Measurements from ENCODE around the gene GTF2F2. TPM values are rescaled to one million over a fixed set of nuclear protein-coding genes. Genes with fewer than 3 reads are reported as not detected.
A peak's percentile ranks its signal among the peaks of the same experiment; 100 is the strongest.

The GTF2F2 gene
- total RNA-seq, 1 experiment from 2014 or later, result 40.1 TPM

DNA sequence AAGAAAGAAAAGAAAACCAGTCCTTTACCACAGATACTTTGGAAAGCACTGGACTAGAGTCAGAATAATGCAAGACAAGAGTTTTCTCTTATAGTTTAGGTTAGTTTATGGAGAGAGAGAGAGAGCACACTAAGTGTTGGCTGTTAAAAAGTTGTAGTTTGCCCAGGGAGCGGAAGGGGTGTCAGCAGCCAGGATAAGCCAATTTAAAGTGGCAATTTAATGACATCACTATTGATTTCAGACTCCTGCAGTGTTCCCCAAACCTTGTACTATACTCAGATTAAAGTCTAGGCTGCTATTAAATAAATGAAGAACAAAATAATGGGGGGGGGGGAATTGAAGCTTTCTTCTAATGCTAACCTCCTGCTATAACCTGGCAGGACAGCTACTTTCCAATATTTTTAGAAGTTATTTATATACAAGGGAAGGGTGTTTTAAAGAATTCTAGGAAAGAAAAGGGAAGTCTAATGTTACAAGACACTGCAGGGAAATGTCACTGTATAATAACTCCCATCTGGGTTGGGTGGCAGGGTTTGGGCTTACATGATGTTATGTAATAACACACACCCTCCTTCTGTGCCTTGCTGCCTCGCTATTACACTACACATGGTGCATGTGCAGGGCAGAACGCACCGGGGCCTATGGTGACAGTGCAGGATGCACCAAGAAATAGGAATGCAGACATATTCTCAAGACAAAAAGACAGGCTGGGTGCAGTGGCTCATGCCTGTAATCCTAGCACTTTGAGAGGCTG is 200.7 kb downstream of the GTF2F2 start (continued):
- TF ChIP-seq CEBPB (IDR thresholded peaks at IDR 0.05; ENCODE audit: low read depth), result no peak

DNA sequence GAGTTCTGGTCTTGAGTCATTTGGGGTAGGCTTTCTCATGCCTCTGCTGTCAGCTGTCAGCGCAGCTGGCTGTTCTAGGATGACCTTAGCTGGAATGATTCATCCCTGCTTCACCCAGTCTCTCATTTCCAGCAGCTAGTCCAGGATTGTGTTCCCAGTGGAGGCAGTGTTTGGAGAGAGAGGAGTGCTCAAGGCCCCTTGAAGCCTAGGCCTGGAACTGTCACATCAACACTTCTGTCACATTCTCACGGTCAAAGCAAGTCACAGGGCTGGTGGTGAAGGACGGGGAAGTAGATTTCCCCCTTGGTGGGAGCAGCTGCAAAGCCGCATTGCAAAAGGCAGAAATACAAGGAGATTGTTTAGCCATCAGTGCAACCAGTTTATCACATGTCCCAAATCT is 205.5 kb downstream of the GTF2F2 start:
- intact Hi-C loops (cut with micrococcal nuclease), result no loop called here
- ChIA-PET RAD21 (ENCODE audit: low non-redundant PET in 1 of 2, low total read pairs in 2 of 2, uncharacterized antibody in 2 of 2, unreplicated experiment in 2 of 2) (no interaction called here), POLR2A (interaction anchor here (0.9 to 1.6 kb wide), 2 partner anchors 12 to 15 kb away, joined by 3 to 4 read pairs; partner anchors contain the start of gene TPT1), CTCF (no interaction called here)
- no peak for TF ChIP-seq RAD21 (IDR thresholded peaks at IDR 0.05; ENCODE audit: low read depth)
- no peak for TF ChIP-seq TCF7L2 (IDR thresholded peaks at IDR 0.05; ENCODE audit: borderline replicate concordance, extremely low read depth, insufficient read depth, insufficient read length)
- TF ChIP-seq, protein P1, sequence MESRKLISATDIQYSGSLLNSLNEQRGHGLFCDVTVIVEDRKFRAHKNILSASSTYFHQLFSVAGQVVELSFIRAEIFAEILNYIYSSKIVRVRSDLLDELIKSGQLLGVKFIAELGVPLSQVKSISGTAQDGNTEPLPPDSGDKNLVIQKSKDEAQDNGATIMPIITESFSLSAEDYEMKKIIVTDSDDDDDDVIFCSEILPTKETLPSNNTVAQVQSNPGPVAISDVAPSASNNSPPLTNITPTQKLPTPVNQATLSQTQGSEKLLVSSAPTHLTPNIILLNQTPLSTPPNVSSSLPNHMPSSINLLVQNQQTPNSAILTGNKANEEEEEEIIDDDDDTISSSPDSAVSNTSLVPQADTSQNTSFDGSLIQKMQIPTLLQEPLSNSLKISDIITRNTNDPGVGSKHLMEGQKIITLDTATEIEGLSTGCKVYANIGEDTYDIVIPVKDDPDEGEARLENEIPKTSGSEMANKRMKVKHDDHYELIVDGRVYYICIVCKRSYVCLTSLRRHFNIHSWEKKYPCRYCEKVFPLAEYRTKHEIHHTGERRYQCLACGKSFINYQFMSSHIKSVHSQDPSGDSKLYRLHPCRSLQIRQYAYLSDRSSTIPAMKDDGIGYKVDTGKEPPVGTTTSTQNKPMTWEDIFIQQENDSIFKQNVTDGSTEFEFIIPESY (IDR thresholded peaks at IDR 0.05; ENCODE audit: extremely low read depth, insufficient replicate concordance, low read length), result no peak
- no peak for TF ChIP-seq ZNF274 (IDR thresholded peaks at IDR 0.05; ENCODE audit: low read depth, low read length)
- no peak for TF ChIP-seq JUND (IDR thresholded peaks at IDR 0.05)
- TF ChIP-seq POLR2A (IDR thresholded peaks at IDR 0.05; ENCODE audit: borderline replicate concordance, extremely low read depth, insufficient read depth, insufficient read length), result no peak
- no peak for TF ChIP-seq SP1 (IDR thresholded peaks at IDR 0.05; ENCODE audit: low read depth)
- TF ChIP-seq, protein P2, sequence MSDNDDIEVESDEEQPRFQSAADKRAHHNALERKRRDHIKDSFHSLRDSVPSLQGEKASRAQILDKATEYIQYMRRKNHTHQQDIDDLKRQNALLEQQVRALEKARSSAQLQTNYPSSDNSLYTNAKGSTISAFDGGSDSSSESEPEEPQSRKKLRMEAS (IDR thresholded peaks at IDR 0.05), result no peak
- TF ChIP-seq SRF (IDR thresholded peaks at IDR 0.05; ENCODE audit: low read depth), result no peak
- no peak for TF ChIP-seq EGR1 (IDR thresholded peaks at IDR 0.05; ENCODE audit: low read depth)
- no peak for TF ChIP-seq CEBPB (IDR thresholded peaks at IDR 0.05; ENCODE audit: low read depth)
- no peak for TF ChIP-seq CBX3 (IDR thresholded peaks at IDR 0.05; ENCODE audit: low read depth)
- no peak for TF ChIP-seq SIN3A (IDR thresholded peaks at IDR 0.05; ENCODE audit: low read depth)
- BruUV-seq (replicated peaks), result no TSS peak
- no peaks in the 10 kb centered on the region for H3K79me2 ChIP-seq (ENCODE audit: insufficient read depth, low read length)
- no peaks in the 10 kb centered on the region for H3K36me3 ChIP-seq (ENCODE audit: control insufficient read depth in 1 of 2, insufficient read depth in 2 of 2, low read length in 2 of 2)
- no peaks in the 10 kb centered on the region for H3K27me3 ChIP-seq (ENCODE audit: insufficient read depth, low read length)
- H3K9me3 ChIP-seq (ENCODE audit: control insufficient read depth in 1 of 2, insufficient read depth in 1 of 2, low read depth in 1 of 2, low read length in 2 of 2), result no peaks in the 10 kb centered on the region
- no peak overlapping the region; the same call in 1 of the 2 replicates for H3K9ac ChIP-seq (ENCODE audit: low read length)
- H2AFZ ChIP-seq (ENCODE audit: low read depth, low read length, poor library complexity, severe bottlenecking), result no peak overlapping the region
- peaks cover 0 to 29% of the 10 kb centered on the region in 2 experiments; a peak in 3 of 4 replicates for H3K4me1 ChIP-seq (ENCODE audit: control insufficient read depth in 1 of 2, insufficient read depth in 2 of 2, low read length in 2 of 2)
- peak overlapping the region; percentile 52 for H3K4me2 ChIP-seq (ENCODE audit: low read length)
- no peak for DNase-seq (ENCODE audit: low read depth, low spot score)
- H3K27ac ChIP-seq (ENCODE audit: low read depth, low read length), result no peak overlapping the region
- no peaks in the 10 kb centered on the region for H4K20me1 ChIP-seq (ENCODE audit: insufficient read depth)
- peak; percentile 59 for ATAC-seq
- no peak overlapping the region for H3K4me3 ChIP-seq (replicated peaks in 1 of 2; ENCODE audit: low read depth in 1 of 2, low read length in 2 of 2)
- no peaks in the 10 kb centered on the region for H3K9me2 ChIP-seq (ENCODE audit: insufficient read depth)

Measured in HCT116 (cell line).